ENCODE measurements around the gene SEL1L2.

SEL1L2 gene

DNA sequence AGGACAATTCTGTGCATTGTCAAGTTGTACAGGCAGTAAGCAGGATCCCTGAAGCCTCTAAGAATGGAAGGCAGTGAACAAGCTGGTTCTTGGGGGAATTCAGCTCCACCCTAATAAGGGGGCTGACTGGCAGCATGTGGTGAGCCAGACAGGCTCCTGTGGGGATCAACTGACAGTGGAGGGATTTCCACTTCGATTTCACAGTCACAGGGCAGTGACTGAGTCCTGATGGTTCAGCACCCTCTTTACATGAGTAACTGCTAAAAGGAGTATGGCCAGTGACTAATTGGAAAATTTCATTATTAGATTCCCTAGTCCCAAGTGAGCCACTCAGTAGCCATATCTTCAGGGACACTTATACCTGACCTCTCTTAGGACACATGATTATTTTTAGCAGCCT lies 127.2 kb downstream of the SEL1L2 start:
- DNase-seq (ENCODE audit: low spot score): no peak

DNA sequence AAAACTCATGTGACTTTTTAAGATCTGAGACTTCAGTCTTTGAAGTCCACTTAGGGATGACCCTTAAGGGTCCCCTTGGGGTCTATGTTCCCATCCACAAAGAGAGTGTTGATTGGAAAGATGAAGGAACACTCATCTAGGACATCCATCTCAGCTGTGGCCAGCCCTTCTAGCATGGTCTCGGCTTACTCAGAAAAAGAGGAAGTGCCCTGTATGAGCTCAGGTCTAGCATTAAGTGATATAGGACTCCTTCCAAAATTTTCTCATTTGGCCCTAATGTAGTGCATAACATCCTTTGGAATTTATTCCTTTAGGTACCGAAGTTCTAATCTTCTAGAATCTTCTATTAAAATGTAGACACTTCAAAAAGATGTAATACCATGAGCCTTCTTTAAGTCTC lies 128.2 kb downstream of the SEL1L2 start:
- no peak for DNase-seq (ENCODE audit: low spot score)

DNA sequence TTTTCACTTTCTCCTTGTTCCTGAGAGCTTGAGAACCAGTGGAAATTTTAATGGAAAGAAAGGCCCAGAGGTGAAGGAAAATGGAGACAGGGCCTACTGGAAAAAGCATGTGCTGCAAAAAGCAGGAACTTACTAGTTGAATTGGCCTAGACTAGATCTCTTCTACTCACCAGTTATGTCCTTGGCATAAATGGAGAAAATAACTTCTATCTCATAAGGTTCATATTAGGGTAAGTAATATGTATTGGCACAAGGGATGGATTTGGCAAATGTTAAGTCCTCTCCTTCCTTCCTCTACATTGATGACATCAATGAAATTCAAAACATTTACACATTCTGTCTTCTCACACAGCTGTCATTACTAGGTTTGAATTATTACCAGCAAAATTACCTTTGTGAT lies 131.5 kb downstream of the SEL1L2 start:
- no peak for DNase-seq (ENCODE audit: low spot score)

DNA sequence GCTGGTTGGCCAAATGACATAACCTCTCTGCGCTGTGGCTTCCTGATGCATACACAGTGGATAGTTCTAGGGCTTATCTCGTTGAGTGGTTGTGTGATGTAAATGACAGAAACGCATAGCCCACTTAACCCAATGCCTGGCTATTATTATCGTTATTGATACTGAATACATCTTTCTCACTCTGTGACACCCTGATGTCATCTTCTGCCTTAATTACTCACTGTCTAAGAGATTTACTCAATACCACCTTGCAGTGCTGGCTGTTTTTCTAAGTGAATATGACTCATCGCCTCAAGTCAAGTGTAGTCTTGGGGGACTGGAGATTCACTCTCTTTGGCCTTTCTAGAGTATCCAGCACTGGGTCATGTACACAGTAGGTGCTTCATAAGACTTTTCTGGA lies 132.0 kb downstream of the SEL1L2 start:
- no peak for DNase-seq (ENCODE audit: low spot score)

DNA sequence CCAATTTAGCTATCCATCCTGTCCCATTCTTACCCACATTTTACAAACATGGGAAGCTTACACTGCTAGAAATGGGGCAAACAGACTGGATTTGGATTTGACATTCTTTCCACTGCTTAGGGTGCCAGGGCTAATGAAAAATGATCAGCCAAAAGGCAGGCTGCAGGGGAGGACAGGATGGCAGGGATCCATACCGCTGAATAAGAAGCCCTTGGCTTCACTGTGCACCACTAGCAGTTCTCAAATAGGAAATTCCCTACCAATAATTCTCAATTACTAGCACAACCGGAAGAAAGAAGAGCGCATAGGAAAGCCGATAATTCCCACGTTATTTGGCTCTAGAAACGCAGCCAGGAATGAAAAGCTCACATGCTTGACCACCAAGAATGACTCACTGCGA lies 132.5 kb downstream of the SEL1L2 start:
- DNase-seq (ENCODE audit: low spot score): no peak

DNA sequence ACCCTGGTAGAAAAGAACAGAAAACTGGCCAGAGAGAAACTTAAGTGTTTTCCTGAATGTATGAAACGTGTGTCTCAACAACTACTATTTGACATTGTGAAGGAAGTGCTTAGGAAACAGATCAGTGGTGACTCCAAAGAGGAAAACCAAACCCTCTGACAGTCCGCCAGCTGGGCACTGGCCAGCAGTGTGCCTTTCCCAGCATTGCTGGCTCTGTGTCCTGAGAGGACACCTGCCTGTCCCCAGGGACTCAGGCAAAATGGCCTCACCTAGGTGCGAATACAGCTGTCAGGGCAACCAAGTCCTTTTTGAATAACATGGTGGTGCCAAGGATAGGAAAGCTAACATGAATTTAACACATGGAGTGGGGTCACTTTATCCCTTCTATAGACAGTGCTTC lies 133.1 kb downstream of the SEL1L2 start:
- no peak for DNase-seq (ENCODE audit: low spot score)

DNA sequence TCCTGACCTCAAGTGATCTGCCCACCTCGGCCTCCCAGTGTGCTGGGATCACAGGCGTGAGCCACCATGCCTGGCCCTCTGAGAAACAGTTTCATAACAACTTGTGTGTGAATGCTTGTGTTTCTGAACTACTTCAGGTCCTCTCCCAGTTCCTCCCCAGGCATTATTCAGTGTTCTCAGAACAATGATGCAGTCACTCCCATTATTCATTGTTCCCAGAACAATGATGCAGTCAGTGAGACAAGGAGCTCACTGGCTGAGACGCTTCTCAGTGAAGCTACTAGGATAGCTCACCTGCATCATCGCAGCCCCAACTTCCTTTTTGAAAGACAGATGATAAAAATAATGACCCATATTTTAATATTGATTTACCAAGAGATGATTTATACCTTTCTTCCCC lies 134.1 kb downstream of the SEL1L2 start:
- peak; percentile 68 for DNase-seq (ENCODE audit: low spot score)

DNA sequence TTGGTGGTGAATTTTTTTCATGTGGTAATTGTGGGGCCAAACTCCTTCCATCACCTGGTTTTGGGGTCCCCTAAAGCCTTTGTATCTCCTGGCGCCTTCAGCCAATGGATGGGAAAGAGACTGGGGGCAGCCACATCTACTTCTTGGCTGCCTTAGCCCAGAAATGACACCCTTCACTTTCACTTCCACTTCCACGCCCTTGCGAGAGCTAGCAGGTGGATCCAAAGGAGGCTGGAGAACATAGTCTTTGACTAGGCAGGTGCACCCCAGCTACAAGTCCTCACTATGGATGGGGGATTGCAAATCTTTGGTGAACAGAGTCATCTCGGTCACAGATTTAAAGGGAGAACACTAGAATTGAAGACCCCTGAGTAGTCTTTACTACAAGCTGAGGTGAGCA lies 134.8 kb downstream of the SEL1L2 start:
- DNase-seq (ENCODE audit: low spot score): no peak

DNA sequence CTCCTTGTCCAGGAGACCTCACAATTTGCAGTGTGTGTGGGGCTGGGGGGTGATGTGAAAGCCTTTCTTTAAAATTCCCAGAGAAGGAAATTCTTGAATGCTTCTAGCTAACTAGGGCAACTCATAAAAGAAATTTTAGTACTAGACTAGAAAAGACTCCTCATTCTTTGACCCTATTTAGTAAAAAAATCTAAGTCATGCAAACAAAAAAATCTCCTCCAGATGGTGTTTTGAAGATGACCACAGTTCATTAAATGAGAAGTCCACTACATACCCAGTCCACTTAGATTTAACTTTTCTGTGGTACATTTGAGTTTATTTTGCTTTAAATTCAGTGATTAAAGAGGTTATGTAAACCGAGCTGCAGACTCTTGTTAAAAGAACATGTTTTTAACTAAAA lies 138.1 kb downstream of the SEL1L2 start:
- no peak for DNase-seq (ENCODE audit: low spot score)

DNA sequence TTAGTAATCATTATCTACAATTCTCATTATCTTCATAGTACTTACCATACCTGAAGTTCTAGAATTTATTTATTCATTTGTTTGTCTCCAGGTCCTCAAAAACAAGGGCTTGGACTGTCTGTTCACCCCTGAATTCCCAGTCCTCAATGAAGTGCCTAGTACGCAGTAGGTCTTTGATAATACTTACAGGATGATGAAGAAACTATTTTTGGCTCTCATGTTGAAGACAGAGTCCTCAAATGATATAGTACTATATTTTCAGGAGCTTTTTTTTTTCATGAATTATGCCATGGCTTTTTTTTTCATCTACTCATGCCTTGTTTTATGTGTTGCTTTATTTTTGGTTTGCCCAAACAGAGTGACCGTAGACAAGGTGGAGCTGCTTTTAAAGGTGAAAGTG lies 139.1 kb downstream of the SEL1L2 start:
- no peak for DNase-seq (ENCODE audit: low spot score)

DNA sequence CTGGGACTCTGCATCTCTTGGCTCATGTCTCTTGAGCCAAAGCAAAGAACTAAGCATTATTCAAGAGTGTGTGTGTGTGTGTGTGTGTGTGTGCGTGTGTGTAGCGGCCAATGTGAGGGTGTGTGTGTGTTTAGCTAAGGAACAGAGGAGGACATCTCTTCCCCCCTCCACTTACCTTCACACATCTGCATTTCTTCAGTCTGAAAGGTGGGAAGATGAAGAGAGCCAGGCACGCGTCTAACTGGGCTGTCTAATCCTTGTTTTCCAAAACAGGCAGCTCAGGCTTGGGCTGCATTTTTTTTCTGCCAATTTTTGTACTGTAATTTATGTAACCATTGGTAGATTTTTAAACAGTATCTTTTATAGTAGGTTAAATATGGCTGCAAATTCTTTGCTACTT lies 146.1 kb downstream of the SEL1L2 start:
- DNase-seq (ENCODE audit: low spot score): no peak

DNA sequence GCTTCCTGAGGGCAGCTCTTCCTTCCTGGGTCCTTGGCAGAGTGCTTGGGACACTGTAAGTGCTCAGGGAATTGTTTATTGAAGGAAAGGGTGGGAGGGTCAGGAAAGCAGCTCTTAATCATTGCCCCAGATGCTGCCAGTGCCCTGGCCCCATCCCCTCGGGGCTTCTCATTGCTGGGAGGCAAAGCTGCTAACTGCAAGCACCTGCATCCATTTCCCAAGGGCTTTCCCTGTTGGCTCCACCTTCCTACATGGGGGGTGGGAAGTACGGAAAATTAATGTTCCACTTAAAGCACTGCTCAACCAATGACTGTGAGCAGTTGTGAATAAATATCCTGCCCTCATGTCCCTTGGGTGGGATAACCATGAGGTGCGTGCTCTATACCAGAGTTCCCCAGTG lies 149.2 kb downstream of the SEL1L2 start:
- DNase-seq (ENCODE audit: low spot score): no peak

DNA sequence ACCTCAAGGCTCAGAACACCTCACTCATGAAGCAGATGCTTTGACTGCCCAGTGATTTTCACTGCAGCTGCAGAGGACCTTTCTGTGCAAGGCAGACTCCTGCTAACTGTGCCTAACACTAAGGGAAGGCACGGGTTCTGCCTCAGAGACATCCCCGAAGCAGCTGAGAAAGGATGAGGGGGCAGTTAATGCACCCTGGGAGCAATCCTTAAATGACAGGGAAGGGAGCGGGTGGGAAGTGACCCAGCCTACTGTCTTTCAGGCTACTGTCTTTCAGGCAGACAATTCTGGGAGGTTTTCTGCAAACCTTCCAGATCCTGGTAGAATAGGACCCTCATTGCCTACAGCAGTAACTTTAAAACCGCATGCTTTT lies 150.3 kb downstream of the SEL1L2 start:
- DNase-seq (ENCODE audit: low spot score): peak; percentile 40

DNA sequence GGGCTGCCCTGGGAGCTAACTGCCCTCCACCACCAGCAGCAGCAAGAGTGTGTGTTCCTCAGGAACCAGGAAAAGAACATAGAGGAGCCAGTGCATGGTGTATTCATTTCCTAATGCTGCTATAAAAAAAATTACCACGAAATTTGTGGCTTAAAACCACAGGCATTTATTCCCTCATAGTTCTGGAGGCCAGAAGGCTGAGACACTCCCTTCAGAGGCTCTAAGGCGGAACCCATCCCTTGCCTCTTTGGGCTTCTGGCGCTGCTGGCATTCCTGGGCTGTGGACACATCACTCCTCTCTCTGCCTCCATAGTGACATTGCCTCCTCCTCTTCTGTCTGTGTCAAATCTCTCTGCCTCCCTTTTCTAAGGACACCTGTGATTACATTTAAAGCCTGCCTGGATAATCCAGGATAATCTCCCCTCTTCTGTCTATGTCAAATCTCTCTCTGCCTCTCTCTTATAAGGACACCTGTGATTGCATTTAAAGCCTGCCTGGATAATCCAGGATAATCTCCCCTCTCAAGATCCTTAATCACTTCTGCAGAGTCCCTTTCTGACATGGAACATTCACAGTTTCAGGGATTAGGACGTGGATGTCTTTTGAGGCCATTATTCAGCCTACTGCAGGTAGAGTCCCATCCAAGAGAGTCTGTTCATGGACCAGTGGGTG lies 150.9 kb downstream of the SEL1L2 start:
- no peak for DNase-seq (ENCODE audit: low spot score)

DNA sequence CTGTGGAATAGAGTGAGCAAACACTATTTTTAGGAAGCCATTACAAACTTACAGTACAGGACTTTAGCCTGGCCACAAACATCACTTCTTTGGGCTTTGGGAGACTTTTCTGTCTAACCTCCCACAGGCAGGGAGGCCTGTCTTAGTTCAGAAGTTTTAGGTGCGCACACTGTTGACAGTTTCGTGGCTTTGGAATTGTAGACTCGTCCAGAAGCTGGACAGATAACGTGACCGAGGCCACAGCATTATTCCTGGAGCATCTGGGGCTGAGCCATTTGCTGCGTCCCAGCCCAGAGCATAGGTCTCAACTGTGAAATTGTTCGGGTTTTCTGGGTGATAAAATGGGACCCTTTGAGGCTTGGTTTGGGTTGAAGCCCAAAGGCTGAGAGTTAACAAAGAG lies 151.8 kb downstream of the SEL1L2 start:
- DNase-seq (ENCODE audit: low spot score): no peak

DNA sequence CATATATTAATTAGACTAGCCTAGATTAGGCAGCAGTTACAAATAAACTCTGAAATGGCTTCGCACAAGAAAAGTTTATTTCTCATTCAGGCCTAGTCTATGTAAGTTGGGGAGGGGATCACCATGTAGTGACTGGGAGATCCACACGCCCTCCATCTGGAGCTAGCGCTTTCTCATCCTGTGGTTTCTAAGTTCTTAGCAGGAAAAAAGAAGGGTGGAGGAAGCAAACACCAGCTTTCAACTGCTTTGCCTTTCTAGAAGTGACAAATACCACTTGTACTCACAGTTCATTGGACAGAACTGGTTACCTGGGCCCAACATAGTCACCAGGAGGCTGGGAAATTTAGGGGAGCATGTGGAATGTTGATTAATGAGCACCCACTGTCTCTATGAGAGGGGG lies 158.9 kb downstream of the SEL1L2 start:
- DNase-seq (ENCODE audit: low spot score): no peak

DNA sequence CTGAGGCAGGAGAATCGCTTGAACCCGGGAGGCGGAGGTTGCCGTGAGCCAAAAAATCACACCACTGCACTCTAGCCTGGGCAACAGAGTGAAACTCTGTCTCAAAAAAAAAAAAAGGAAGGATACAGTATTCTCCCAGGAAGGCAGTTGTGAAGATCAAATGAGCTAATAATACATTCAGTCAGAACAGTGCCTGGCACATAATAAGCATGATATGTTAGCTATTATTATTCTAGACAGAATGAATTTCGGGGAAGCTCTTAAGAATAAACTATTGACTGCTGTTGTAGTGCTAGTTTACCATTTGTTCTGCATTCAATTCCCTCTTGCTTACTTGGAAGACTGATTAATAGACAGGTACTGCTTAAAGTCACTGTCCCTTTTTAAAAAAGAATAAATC lies 164.9 kb downstream of the SEL1L2 start:
- no peak for DNase-seq (ENCODE audit: low spot score)

DNA sequence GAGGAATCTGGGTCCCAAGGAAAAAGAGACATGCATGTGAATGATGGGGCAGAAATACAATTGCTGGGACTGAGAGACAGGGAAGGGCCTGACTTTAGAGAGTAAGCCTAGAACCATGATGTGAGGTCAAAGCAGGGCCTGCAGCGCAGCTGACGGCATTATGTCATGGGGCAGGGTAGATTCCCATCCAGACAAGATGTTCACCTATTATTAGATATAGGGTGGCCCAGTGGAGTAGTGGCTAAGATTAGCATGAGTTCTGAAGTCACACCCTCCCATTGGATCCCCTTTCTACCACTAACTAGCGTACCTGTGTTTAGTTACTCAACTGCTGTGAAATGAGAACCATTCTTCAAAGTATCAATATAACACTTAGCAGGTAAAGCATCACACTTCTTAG lies 166.0 kb downstream of the SEL1L2 start:
- no peak for DNase-seq (ENCODE audit: low spot score)

DNA sequence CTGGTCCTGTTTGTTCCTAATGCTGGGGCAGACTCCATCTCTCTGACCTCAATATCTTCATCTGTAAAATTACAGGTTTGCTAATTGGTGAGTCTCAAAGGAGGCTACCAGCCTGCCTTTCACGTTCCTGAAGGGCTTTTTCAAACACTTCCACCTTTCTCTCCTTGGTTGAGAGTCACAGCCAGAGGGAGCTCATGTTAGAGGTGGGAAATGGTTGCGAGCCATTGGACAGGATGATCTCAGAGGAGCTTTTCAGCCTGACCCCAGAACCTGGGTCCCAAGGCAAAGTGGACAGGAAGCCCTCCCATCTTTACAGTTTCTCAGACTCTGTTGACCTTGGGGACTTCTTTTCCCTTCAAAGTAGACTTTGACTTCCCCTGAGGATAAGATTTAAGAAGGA lies 168.0 kb downstream of the SEL1L2 start:
- no peak for DNase-seq (ENCODE audit: low spot score)

DNA sequence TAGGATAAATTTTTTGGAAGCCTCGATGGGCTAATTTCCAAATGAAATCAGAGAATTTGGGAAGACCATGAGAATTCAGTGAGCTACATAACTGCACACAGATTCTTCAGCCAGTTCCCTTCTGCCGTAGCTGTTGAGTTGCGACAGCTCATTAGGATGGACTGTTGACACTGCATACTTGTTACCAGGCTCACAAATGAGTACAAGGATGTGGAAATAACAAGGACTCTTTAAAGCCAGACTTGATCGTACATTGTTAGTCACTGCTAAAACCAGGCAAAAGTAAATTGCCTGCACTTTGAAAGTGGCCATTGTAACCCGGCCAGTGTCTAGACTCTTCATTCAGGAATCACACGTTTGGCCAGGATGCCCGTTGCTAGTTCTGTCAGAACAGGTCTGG lies 168.5 kb downstream of the SEL1L2 start:
- DNase-seq (ENCODE audit: low spot score): no peak

DNA sequence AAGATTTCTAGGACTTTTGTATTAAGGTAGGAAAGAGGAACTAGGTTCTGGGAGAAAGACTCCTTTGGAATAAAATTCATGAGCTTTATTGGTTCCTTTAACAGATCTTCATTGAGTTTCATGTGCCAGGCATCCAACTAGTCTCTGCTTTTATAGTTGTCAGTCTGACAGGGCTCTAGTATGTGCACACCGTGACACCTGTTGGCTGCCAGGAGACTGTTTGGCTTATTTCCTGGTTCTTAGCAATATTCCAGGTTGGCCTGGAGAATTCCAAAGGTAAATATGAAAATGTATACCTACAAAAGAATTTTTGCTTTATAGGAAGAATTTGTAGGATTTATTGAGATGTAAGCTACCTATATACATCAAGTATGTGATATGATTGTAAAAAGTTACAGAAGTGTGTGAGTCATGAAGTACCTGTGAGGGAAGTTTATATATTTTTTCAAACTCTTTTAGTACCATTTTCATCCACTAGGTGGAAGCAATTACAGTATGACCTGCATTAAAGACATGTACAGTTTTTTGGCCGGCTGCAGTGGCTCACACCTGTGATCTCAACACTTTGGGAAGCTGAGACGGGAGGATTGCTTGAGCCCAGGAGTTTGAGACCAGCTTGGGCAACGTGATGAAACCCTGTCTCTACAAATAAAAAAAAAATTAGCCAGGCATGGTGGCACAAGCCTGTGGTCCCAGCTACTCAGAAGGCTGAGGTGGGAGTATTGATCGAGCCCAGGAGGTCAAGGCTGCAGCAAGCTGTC lies 170.3 kb downstream of the SEL1L2 start:
- peak; percentile 40 for DNase-seq (ENCODE audit: low spot score)

DNA sequence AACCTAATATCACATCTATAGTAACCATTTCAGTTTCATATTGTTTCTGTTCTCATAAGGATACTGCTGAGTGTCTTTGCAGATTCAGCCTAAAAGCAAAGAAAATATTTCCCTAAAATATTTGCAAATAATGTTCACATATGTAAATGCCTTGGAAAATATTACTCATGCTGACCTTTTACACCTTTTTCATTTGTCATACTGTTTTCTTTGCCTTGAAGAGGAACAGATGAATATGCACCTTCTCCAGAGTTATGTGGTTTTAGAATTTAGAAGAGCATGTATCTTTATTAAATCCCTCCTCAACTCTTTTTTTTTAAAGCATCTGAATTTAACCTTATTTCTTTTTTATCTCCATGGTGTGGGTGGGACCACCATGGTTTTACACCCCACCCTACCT lies 173.1 kb downstream of the SEL1L2 start:
- no peak for DNase-seq (ENCODE audit: low spot score)

DNA sequence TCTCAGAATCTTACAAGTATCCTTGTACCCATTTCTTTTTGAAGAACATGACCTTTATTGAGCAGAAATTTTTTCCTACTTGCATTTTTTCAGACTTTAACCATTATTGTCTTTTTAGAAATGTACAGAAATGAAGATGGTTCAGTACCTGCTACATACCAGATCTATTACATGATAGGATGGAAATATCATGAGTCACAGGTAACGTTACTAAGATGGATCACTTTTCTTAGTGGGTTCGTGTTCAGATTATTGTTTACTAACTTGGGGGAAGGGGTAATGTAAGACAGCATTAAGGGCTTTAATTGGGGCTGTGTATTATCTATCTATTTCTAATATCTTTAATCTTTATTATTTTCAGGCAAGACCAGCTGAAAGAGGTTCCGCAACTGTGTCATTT lies 173.7 kb downstream of the SEL1L2 start:
- no peak for DNase-seq (ENCODE audit: low spot score)

DNA sequence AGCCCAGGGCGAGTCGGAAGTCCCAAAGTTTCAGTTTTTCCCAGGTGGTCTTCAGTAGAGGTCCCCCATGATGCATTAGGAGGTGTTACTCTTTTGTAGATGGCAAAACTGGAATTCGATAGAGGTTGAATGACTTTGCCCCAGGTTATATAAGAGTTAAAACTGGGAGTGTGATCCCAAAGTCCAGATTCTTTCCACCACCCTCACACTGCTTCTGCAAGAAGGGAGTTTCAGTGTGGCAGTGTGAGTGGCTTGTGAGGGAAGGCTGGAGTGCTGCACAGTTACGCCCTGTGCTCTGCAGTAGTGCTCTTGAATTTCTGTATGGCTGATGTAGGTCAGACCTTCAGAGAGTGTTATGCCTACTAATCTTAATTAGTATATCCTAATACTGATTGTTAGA lies 175.7 kb downstream of the SEL1L2 start:
- DNase-seq (ENCODE audit: low spot score): no peak
